ENCODE data around the gene TRIM15. TPM values are rescaled to one million over a fixed set of nuclear protein-coding genes. Genes with fewer than 3 reads are reported as not detected.

Gene TRIM15
- total RNA-seq, 4 donors from 2014 or later = not detected

GRCh38 chr6:30169658-30170614, 6.6 kb downstream of the TRIM15 start:
- TF ChIP-seq CTCF (IDR thresholded peaks at IDR 0.05) (peak; percentile 45 to 72 (median 62)), POLR2A (IDR thresholded peaks at IDR 0.05) (no peak)
- no peak for DNase-seq (ENCODE audit: low spot score in 2 of 2)

GRCh38 chr6:30171677-30172471, 8.5 kb downstream of the TRIM15 start:
- H3K4me1 ChIP-seq = peaks cover 0 to 12% (median 0%) of the 10 kb centered on the region in 4 donors
- TF ChIP-seq CTCF (IDR thresholded peaks at IDR 0.05) (no peak), EP300 (IDR thresholded peaks at IDR 0.05) (no peak), POLR2A (IDR thresholded peaks at IDR 0.05) (no peak)
- peaks cover 0 to 88% of the 10 kb centered on the region in 2 donors for H3K27me3 ChIP-seq
- no peak overlapping the region for H3K27ac ChIP-seq
- 3 to 6% methylated on average over 60 to 61 of the region's 62 CpGs for WGBS, 2 donors
- no peaks in the 10 kb centered on the region for H3K9me3 ChIP-seq
- no peak for DNase-seq (ENCODE audit: low spot score in 2 of 2)
- H3K36me3 ChIP-seq = no peaks in the 10 kb centered on the region
- no peak overlapping the region for H3K4me3 ChIP-seq

More at GRCh38 chr6:30169658-30170614, 6.6 kb downstream of the TRIM15 start:
- 25 to 35% methylated on average over 7 of the region's 7 CpGs for WGBS, 2 donors
- Histone ChIP-seq H3K27ac (no peak overlapping the region), H3K9me3 (no peaks in the 10 kb centered on the region), H3K36me3 (no peaks in the 10 kb centered on the region), H3K4me1 (peaks cover 0 to 12% (median 0%) of the 10 kb centered on the region in 4 donors), H3K27me3 (peaks cover 0 to 73% of the 10 kb centered on the region in 2 donors), H3K4me3 (no peak overlapping the region)

DNA sequence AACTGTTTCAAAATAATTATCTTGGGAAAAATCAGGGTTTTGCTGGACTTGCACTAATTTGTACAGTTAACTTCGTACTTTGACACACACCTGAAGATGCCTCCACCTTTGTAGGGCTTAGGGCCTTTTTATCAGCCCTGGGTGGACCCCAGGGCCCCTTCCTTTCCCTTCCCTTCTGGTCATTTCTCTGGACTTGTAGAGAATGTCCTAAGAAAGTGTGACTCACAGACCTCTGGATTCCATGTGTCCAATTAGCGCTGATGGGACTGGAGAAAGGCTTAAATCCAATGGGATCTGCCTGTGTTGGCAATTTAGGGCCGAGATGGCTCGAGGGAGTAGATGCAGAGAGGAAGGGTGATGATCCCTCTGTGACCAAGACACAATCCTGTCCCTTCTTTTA, 9.3 kb downstream of the TRIM15 start:
- Histone ChIP-seq H3K27ac (no peak overlapping the region), H3K36me3 (no peaks in the 10 kb centered on the region), H3K27me3 (peaks cover 0 to 86% of the 10 kb centered on the region in 2 donors), H3K4me1 (peaks cover 0 to 12% (median 0%) of the 10 kb centered on the region in 4 donors), H3K9me3 (no peaks in the 10 kb centered on the region), H3K4me3 (no peak overlapping the region)
- no peak for DNase-seq (ENCODE audit: low spot score in 2 of 2)
- WGBS, 2 donors = 79 to 83% methylated on average over 4 of the region's 4 CpGs
- no peak for TF ChIP-seq CTCF (IDR thresholded peaks at IDR 0.05)
- no peak for TF ChIP-seq POLR2A (IDR thresholded peaks at IDR 0.05)
- no peak for TF ChIP-seq EP300 (IDR thresholded peaks at IDR 0.05)

DNA sequence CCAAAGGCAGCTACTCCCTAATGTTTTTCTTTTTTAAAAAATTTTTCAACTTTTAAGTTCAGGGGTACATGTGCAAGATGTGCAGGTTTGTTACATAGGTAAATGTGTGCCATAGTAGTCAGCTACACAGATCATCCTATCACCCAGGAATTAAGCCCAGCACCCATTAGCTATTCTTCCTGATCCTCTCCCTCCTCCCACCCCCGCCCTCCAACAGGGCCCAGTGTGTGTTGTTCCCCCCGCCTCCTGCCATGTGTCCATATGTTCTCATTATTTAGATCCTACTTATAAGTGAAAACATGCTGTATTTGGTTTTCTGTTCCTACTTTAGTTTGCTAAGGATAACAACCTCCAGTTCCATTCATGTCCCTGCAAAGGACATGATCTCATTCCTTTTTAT, 12.4 kb downstream of the TRIM15 start:
- no peak overlapping the region for H3K27ac ChIP-seq
- peaks cover 0 to 13% (median 3%) of the 10 kb centered on the region in 4 donors for H3K9me3 ChIP-seq
- peaks cover 0 to 8% (median 0%) of the 10 kb centered on the region in 4 donors for H3K4me1 ChIP-seq
- DNase-seq (ENCODE audit: low spot score in 2 of 2) = no peak
- H3K4me3 ChIP-seq = no peak overlapping the region
- TF ChIP-seq POLR2A (IDR thresholded peaks at IDR 0.05) (no peak), CTCF (IDR thresholded peaks at IDR 0.05) (no peak), EP300 (IDR thresholded peaks at IDR 0.05) (no peak)
- no peaks in the 10 kb centered on the region for H3K36me3 ChIP-seq
- peaks cover 0 to 78% of the 10 kb centered on the region in 2 donors for H3K27me3 ChIP-seq
- WGBS, 2 donors = 57 to 67% methylated on average over 2 of the region's 2 CpGs

Data from tibial nerve (tissue), 4 donors.